Fibroblast of skin of abdomen (primary cell): ENCODE measurements around the gene CES2.
"Not testable (repeated sequence)": the region's sequence is repeated elsewhere in the genome, so short reads cannot be mapped to it uniquely, and the experiment has no call there.

Source experiments
- DNase-seq: peaks from one replicate; pipeline ENCODE4 v3.0.0-alpha.2; 2013

Gene CES2

DNA sequence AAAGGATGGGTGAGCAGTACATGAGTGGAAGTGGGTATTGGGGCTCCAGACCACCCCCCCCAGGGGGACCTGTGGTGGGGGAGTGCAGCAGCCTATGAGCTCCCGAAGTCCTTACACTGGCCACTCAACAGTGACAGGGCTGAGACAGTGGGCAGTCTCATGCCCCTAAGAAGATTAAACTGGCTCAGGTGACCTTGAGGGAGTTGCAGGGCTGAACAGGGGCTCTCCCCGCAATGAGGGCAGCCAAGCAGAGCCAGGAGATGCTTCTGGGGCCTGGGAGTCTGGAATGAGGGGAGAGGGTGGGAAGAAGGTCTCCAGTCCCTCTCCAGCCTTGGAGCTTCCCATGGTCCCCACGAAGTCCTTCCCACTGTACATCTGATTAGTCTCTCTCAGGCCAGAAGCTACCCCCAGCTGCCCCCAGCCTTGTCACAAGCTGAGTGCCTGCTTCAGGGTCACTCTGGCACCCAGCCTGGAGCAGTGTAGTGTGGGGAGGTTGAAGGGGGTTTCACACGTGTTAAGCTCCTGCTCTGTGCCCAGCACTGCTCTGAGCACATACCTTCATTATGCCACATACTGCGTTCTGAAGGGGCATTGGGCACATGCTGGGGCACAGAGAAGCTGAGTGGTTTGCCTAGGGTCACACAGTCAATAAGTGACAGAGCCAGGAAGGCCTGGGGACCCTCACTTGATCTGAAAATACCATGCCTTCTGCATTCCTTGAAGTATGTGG, 15.6 kb upstream of the CES2 start:
- no peak for DNase-seq

- no peak for DNase-seq
These were observed 15.1 kb upstream of the CES2 start for GRCh38 chr16:66920299-66920590.

DNA sequence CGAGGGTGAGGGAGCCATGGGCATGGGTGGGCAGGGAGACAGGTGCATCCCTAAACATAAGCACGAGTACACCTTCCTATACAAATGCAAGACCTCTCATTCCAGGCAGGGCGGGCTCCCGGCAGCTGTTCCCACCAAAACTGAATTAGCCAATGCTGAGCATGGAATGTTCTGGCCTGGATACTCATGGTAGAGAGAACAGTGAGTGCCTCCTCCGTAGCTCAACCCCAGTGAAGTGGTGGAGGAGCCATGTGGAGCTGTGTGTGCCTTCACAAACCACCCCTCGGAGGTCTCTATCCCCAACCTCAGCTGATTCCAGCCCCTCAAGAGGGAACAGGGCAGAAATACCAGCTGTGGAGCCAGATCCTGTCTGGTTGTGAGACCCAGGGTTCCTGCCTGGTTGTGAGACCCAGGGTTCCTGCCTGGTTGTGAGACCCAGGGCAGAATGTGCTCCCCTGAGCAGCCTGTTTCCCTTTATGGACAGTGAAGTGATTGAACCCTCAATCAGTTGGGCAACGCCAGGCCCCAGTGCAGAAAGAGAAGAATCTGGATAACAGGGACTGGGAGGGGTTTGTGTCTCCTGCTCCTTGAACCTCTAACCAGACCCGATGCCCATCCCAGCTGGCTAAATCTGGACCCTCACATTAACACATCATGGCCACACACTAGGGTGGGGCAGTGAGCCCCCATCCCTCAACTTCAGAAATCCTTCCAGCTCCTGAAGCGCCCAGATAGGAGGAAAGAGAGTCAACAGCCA, 14.2 kb upstream of the CES2 start:
- DNase-seq, result no peak

- no peak for DNase-seq
These were observed 13.4 kb upstream of the CES2 start for GRCh38 chr16:66921729-66922450.

- DNase-seq, result no peak
These were observed 12.0 kb upstream of the CES2 start for GRCh38 chr16:66923247-66923731.

DNA sequence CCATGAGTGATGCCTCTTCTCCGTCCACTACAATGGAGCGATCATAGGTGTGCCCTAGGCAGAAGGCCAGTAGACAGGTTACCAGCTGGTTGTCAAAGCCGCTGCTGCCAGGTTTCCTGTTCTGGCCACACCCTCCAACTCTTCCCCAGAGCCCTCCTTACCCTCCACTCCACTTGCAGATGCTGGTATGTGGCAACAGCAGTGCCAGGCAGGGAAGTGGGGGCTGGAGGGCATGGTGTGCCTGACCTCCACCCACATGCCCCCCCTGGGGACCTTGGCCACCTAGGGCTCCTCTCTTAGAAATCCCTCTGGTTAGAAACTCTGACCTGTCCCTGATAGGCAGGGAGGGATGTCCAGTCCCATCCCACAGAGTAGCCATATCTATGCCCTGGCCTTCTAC, 11.4 kb upstream of the CES2 start:
- no peak for DNase-seq

- no peak for DNase-seq
These were observed 10.6 kb upstream of the CES2 start for GRCh38 chr16:66924527-66925321.

- no peak for DNase-seq
These were observed 9.9 kb upstream of the CES2 start, which contains the start of gene RRAD for GRCh38 chr16:66925322-66925840. RRAD (minus strand) TSS chr16:66925535; CDS start chr16:66925179, 356 bp downstream.

- no peak for DNase-seq
These were observed 9.0 kb upstream of the CES2 start for GRCh38 chr16:66926171-66926947.

- DNase-seq, result peak; percentile 65
These were observed 8.3 kb upstream of the CES2 start for GRCh38 chr16:66926961-66927436.

DNA sequence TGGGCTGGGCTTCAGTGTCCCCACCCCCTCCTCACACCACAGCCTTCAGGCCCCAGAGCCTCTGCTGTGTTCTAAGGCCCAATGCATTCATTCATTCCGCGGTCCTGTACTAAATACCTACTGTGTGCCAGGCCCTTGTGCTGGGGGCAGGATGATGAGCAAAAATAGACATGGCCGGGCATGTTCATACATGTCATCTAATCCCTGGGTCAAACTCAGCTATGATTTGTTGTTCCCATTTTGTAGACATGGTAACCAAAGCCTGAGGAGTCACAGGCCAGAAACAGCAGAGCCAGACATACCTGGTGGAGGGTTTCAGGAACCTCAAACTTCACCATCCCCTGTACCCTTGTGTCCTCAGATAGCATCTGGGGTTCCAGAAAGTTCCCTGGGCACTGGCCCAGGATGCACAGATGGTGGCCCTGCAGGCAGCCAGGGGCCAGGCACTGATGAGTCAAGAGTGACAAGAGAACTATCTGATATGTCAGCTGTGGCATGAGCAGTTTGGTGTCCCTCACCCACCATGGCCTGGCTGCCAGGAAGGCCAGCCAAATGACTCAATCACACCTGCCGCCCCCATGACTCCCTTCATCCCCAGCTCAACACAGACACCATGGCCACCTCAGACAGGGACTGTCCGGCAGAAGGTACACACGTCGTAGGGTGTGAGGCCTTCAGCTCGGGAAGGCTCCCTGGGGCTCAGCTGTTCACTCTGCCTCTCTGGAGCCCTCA, 7.2 kb upstream of the CES2 start:
- DNase-seq, result no peak

DNA sequence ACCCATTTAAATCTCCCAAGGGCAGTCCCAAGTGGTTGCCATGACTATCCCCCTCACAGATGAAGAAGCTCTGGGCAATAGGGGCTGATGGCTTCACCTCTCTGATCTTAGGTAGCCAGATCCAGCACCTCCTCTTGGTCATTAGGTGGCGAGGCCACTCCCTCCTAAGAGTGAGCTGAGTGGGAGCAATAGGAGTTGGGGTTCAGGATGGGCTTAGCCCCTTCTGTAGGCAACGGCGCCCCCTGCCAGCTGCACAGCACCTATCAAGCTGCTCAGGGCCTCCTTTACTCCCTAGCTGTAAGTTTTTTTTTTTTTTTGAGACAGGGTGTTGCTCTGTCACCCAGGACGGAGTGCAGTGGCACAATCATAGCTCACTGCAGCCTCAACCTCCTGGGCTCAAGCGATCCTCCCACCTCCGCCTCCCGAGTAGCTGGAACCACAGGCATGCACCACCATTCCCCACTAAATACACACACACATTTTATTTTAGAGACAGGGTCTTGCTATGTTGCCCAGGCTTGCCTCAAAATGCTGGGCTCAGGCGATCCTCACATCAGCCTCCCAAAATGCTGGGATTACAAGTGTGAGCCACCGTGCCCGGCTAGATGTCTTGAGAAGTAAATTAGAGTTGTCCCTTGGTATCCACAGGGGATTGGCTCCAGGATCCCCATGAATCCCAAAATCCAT, 6.5 kb upstream of the CES2 start:
- DNase-seq, result no peak

DNA sequence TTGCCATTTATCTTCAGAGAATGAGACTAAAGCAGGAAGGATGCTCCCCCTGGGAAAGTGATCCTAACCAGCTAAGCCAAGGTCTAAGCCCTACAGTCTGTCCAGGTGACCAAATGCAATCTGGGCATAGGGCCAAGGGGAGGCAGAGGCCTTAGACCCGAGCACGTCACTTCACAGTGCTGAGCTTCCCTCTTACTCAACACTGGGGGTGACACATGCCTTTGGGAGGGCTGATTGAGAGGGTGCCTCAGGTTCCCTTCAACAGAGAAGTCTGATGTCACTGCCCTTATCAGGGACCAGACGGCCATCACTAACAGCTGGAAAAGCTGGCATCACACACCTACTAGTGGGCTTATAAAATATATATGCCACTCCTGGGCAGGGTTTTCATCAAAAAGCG, 5.1 kb upstream of the CES2 start:
- DNase-seq, result no peak

DNA sequence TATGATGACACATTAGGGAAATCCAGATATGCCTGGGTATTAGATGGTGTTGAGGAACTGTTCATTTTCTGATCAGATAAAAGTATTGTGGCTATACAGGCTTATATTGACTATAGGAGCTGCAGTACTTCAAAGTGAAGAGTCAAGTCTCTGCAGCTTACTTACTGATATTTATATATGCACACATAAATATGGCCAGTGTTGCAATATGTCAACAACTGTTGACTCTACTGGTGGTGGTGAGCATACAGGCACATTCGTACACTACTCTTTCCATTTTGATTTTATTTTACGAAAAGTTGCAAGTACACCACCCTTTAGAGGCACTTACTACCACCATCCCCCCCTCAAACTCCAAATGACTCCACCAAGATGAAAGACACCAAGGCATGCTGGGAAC, 3.7 kb upstream of the CES2 start:
- no peak for DNase-seq

DNA sequence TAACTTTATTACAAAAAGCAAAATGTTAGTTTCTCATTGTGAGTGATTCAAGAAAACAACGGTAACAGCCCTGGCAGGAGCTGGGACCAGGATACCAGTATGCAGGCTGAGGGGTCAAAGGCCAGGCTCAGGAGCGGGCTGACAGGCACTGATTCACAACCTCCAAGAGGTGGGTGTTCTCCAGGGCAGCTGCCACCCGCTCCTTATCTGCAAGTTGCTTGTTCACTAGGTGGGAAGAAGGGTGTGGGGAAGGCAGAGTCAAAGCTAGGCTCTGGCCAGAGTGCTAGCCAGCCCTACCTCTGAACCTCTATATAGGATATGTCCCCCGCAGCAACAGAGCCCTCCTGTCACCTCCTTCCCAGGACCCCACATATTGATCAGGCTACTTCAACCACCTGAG, 3.2 kb upstream of the CES2 start:
- DNase-seq, result no peak

GRCh38 chr16:66933776-66934137, 1.6 kb upstream of the CES2 start:
- no peak for DNase-seq

DNA sequence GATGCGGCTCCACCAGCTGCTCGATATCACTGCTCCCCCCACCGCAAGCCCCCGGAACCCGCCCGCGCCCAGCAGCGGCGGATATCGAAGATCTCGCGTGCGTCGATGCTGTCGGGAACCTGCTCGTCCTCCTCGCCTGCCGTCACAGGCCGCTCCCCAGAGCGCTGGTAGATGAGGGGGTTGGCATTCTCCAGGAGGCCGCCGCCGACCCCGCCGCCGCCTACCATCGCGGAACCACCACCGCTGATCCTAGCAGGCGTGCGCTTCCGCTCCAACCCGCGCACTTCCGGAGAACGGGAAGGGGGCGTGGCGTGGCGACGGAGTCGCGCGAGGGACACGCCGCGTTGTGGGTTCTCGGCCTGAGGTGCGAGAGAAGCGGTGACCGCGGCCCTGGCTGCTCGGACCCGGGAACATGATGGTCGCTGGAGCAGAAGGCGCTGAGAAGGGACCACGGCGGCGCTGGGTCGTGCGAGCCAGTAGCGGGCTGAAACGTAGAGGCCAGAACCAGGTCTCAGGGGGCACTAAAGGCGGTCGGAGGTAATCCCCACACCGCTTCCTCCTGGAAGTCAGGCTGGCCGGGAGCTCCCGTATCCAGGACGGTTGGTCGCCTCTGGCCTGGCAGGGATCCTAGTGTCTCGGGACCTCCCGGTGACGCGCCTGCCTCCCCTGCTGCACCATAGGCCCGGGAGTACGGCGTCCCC, 1.0 kb upstream of the CES2 start, which contains the start of gene CIAO2B:
Gene CIAO2B (minus strand): TSS at position 265 of the 701 bp plus-strand sequence. CDS start 38 bp downstream, at position 227.
- peak; percentile 83 for DNase-seq

- DNase-seq, result not testable (repeated sequence)
These were observed 440 bp upstream of the CES2 start for GRCh38 chr16:66934839-66935313.

DNA sequence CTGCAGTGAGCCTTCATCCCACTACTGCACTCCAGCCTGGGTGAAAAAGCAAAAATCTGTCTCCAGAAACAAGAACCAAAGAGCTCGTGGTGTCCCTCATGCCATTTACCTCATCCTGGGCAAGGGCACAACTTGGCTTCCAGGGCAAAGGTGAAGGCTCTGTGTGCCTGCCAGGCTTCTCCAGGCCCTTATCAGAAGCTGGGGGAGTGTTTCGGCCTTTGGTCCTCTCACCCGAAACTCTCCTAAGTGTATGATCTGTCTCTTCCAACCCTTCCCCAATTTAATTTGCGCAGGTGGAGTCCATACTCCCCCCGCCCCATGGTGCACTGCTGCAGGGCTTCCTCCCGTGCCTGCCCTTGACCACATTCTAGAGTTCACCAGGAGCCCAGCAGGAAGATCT, 1.1 kb downstream of the CES2 start:
- DNase-seq, result no peak
